Caco-2 (cell line): ENCODE data around the gene WDR26. TPM values are rescaled to one million over a fixed set of nuclear protein-coding genes. Genes with fewer than 3 reads are reported as not detected.

ENCODE experiments used
- BruUV-seq: library from RNA; stranded (reverse); fragments of 400-500 nt; replicated peaks from 2 replicates; lab custom pipeline; 2021; lab: Mats Ljungman, UMichigan
- CTCF ChIA-PET: fragments of 300-600 bp; sonication (Branson Sonifier 250); formaldehyde crosslinking; loops from one replicate; lab custom pipeline; 2022; ENCODE audit warnings: antibody characterized with exemption; lab: Charles Lee
- POLR2A ChIA-PET: fragments of 300-600 bp; sonication (Branson Sonifier 250); formaldehyde crosslinking; loops from one replicate; lab custom pipeline; 2022; ENCODE audit warnings: antibody characterized with exemption; lab: Charles Lee
- DNase-seq, 2 experiments: peaks; one replicate each; pipeline versions ENCODE4 v3.0.0 to v3.0.0-alpha.2; 2020 to 2022
- H3K27me3 ChIP-seq: replicated peaks from 2 replicates; pipeline ENCODE4 v1.6.0; 2011; ENCODE audit warnings: low read length; ENCODE audit not compliant: control insufficient read depth, insufficient read depth
- H3K36me3 ChIP-seq: 2 replicates; pipeline ENCODE4 v1.5.1; 2011; ENCODE audit warnings: low read length; ENCODE audit not compliant: control insufficient read depth, insufficient read depth
- H3K4me1 ChIP-seq: fragments of 250-450 bp; sonication (Bioruptor Pico); 2 replicates; pipeline ENCODE4 v1.5.1; 2020; ENCODE audit warnings: mild to moderate bottlenecking
- H3K4me3 ChIP-seq: 2 replicates; pipeline ENCODE4 v1.5.1; 2011; ENCODE audit warnings: low read depth, mild to moderate bottlenecking, control low read depth, low read length
- H3K9me3 ChIP-seq: fragments of 250-450 bp; sonication (Bioruptor Pico); 2 replicates; pipeline ENCODE4 v1.5.1; 2020; ENCODE audit warnings: mild to moderate bottlenecking, moderate library complexity
- H3K27ac Mint-ChIP-seq: one replicate; pipeline ENCODE4 v1.8.0; 2022; ENCODE audit warnings: mixed read lengths; ENCODE audit not compliant: unreplicated experiment
- H3K27me3 Mint-ChIP-seq: one replicate; pipeline ENCODE4 v1.8.0; 2022; ENCODE audit warnings: mixed read lengths; ENCODE audit not compliant: insufficient read depth, unreplicated experiment
- H3K36me3 Mint-ChIP-seq: one replicate; pipeline ENCODE4 v1.8.0; 2022; ENCODE audit warnings: mild to moderate bottlenecking, mixed read lengths; ENCODE audit not compliant: insufficient read depth, unreplicated experiment
- H3K4me1 Mint-ChIP-seq: one replicate; pipeline ENCODE4 v1.8.0; 2022; ENCODE audit warnings: low read depth, mixed read lengths; ENCODE audit not compliant: unreplicated experiment
- H3K4me3 Mint-ChIP-seq: one replicate; pipeline ENCODE4 v1.8.0; 2022; ENCODE audit warnings: mild to moderate bottlenecking, moderate library complexity, mixed read lengths; ENCODE audit not compliant: unreplicated experiment
- H3K9me3 Mint-ChIP-seq: one replicate; pipeline ENCODE4 v1.8.0; 2022; ENCODE audit warnings: mixed read lengths; ENCODE audit not compliant: unreplicated experiment
- CTCF ChIP-seq, 2 experiments: fragments of 200-600 bp in 1 of 2; IDR thresholded peaks; 1 replicate in 1 of 2; 2 replicates in 1 of 2; pipeline versions ENCODE4 v1.5.1 to v1.8.0; 2011 to 2022; ENCODE audit warnings: antibody characterized with exemption in 1 of 2, control low read depth in 1 of 2, inconsistent platforms in 1 of 2, low read depth in 1 of 2, low read length in 1 of 2, mild to moderate bottlenecking in 1 of 2, moderate library complexity in 1 of 2; ENCODE audit not compliant: insufficient read depth in 1 of 2, severe bottlenecking in 1 of 2, unreplicated experiment in 1 of 2
- intact Hi-C: fragments of 100-400 bp; cut with micrococcal nuclease; formaldehyde crosslinking; loops from one replicate; pipeline ENCODE4 v1.10.0; 2022; ENCODE audit not compliant: unreplicated experiment
- microRNA-seq: library from miRNA; unstranded; fragments of <30 nt; microRNA quantifications from one replicate; pipeline ENCODE4 v1.2.0, GENCODE V29; 2022
- total RNA-seq: library from RNA; stranded (reverse); gene quantifications from 2 replicates; pipeline ENCODE4 v1.2.3, GENCODE V29; 2022

Gene WDR26
- total RNA-seq, 1 experiment from 2014 or later, result 58.6 TPM

- intact Hi-C loops, result loop anchor here (1.0 kb wide), 1 partner anchor 9 kb away; the partner anchor contains the start of gene NVL
- no peak overlapping the region for H3K4me3 Mint-ChIP-seq
These were observed 95.1 kb downstream of the WDR26 start for GRCh38 chr1:224339442-224340033.

GRCh38 chr1:224338150-224338838 is 96.3 kb downstream of the WDR26 start:
- CTCF ChIA-PET, result no interaction called here
- Mint-ChIP-seq H3K4me3 (no peak overlapping the region), H3K27ac (peak overlapping the region; percentile 77), H3K27me3 (no peaks in the 10 kb centered on the region), H3K36me3 (peaks cover 1% of the 10 kb centered on the region), H3K4me1 (no peaks in the 10 kb centered on the region), H3K9me3 (no peaks in the 10 kb centered on the region)
- intact Hi-C loops, result no loop called here
- peaks cover 1% of the 10 kb centered on the region; the same call in 1 of the 2 replicates for H3K36me3 ChIP-seq
- no TSS peak for BruUV-seq
- H3K4me1 ChIP-seq, result peaks cover 22% of the 10 kb centered on the region
- DNase-seq, result peak in 1 of 2 experiments; percentile 29
- no peaks in the 10 kb centered on the region for H3K27me3 ChIP-seq
- no peak for TF ChIP-seq CTCF (IDR thresholded peaks at IDR 0.05; ENCODE audit: insufficient read depth in 1 of 2, low read depth in 1 of 2, low read length in 1 of 2, severe bottlenecking in 1 of 2, unreplicated experiment in 1 of 2)
- POLR2A ChIA-PET, result no interaction called here
- H3K9me3 ChIP-seq, result peaks cover 6% of the 10 kb centered on the region
- H3K4me3 ChIP-seq, result no peak overlapping the region

More at GRCh38 chr1:224339442-224340033, 95.1 kb downstream of the WDR26 start:
- Mint-ChIP-seq H3K27ac (peak overlapping the region; percentile 77), H3K27me3 (no peaks in the 10 kb centered on the region), H3K9me3 (no peaks in the 10 kb centered on the region), H3K4me1 (no peaks in the 10 kb centered on the region), H3K36me3 (peaks cover 7% of the 10 kb centered on the region)
- H3K9me3 ChIP-seq, result peaks cover 17% of the 10 kb centered on the region
- H3K36me3 ChIP-seq, result peaks cover 1% of the 10 kb centered on the region; the same call in 1 of the 2 replicates
- CTCF ChIA-PET, result no interaction called here
- POLR2A ChIA-PET, result no interaction called here
- BruUV-seq, result no TSS peak
- H3K4me3 ChIP-seq, result no peak overlapping the region
- no peaks in the 10 kb centered on the region for H3K27me3 ChIP-seq
- peaks cover 22% of the 10 kb centered on the region for H3K4me1 ChIP-seq
- no peak for DNase-seq
- no peak for TF ChIP-seq CTCF (IDR thresholded peaks at IDR 0.05; ENCODE audit: insufficient read depth in 1 of 2, low read depth in 1 of 2, low read length in 1 of 2, severe bottlenecking in 1 of 2, unreplicated experiment in 1 of 2)

Small RNA genes within 50 kb of the gene (microRNA-seq; reads per million reads assigned to microRNA genes)
- gene MIR4742, result 1.7 reads per million

Other genes with a start within 250 kb of the WDR26 start
- 45.0 and 52.3 TPM in 2 replicates for gene NVL, start 104.6 kb downstream of the WDR26 start, total RNA-seq
- 84.4 and 85.6 TPM in 2 replicates for gene CNIH4, start 77.9 kb downstream of the WDR26 start, total RNA-seq
- 1.3 and 2.2 TPM in 2 replicates for gene CNIH3, start 181.5 kb upstream of the WDR26 start, total RNA-seq